Activated T-cell treated with anti-CD3 and anti-CD28 coated beads for 24 hours (primary cell): ENCODE data around the gene RHOH.

Experiments
- DNase-seq: peaks from one replicate; pipeline ENCODE4 v3.0.0-alpha.2; 2020; ENCODE audit warnings: low read depth

Gene RHOH

GRCh38 chr4:40295572-40295971, 98.7 kb downstream of the RHOH start:
- no peak for DNase-seq
